Activated gamma-delta T cell (primary cell): ENCODE measurements around the gene PRKAG2.

Source experiments
- DNase-seq: peaks from one replicate; lab custom pipeline; 2025; lab: John Stamatoyannopoulos, UW

PRKAG2 gene

GRCh38 chr7:151866028-151866427, 10.9 kb downstream of the PRKAG2 start:
- no peak for DNase-seq

- no peak for DNase-seq
Measured at GRCh38 chr7:151865070-151865670, 11.7 kb downstream of the PRKAG2 start.

GRCh38 chr7:151864561-151864960, 12.4 kb downstream of the PRKAG2 start:
- no peak for DNase-seq

GRCh38 chr7:151864081-151864480, 12.8 kb downstream of the PRKAG2 start:
- no peak for DNase-seq

- DNase-seq = no peak
Measured at GRCh38 chr7:151863386-151864079, 13.4 kb downstream of the PRKAG2 start.

GRCh38 chr7:151862606-151863381, 14.1 kb downstream of the PRKAG2 start:
- no peak for DNase-seq

- DNase-seq = no peak
Measured at GRCh38 chr7:151861881-151862280, 15.0 kb downstream of the PRKAG2 start.

GRCh38 chr7:151860771-151861170, 16.1 kb downstream of the PRKAG2 start:
- DNase-seq = no peak

GRCh38 chr7:151859948-151860685, 16.8 kb downstream of the PRKAG2 start:
- no peak for DNase-seq

GRCh38 chr7:151859111-151859947, 17.6 kb downstream of the PRKAG2 start:
- DNase-seq = no peak

- DNase-seq = no peak
Measured at GRCh38 chr7:151858456-151858855, 18.5 kb downstream of the PRKAG2 start.

GRCh38 chr7:151857866-151858450, 19.0 kb downstream of the PRKAG2 start:
- DNase-seq = no peak

GRCh38 chr7:151857412-151857811, 19.5 kb downstream of the PRKAG2 start:
- DNase-seq = no peak

GRCh38 chr7:151856516-151856915, 20.4 kb downstream of the PRKAG2 start:
- no peak for DNase-seq

GRCh38 chr7:151856098-151856497, 20.8 kb downstream of the PRKAG2 start:
- DNase-seq = no peak

- no peak for DNase-seq
Measured at GRCh38 chr7:151854720-151855071, 22.2 kb downstream of the PRKAG2 start.

- no peak for DNase-seq
Measured at GRCh38 chr7:151853896-151854719, 22.8 kb downstream of the PRKAG2 start.

GRCh38 chr7:151852486-151853396, 24.2 kb downstream of the PRKAG2 start:
- DNase-seq = no peak

GRCh38 chr7:151851782-151852181, 25.1 kb downstream of the PRKAG2 start:
- no peak for DNase-seq
